HEK293 (cell line): ENCODE results near the gene GPR35.

ENCODE experiments used
- BCL11A ChIP-seq: fragments of 450-650 bp; formaldehyde crosslinking; IDR thresholded peaks from 2 replicates; pipeline ENCODE4 v1.5.1; 2016; ENCODE audit warnings: low read depth, missing biosample characterization, missing genetic modification characterization
- KLF10 ChIP-seq: fragments of 450-650 bp; IDR thresholded peaks from 2 replicates; pipeline ENCODE4 v1.5.1; 2018; ENCODE audit warnings: missing biosample characterization, mild to moderate bottlenecking, missing genetic modification characterization
- ZBTB17 ChIP-seq: fragments of 450-650 bp; formaldehyde crosslinking; IDR thresholded peaks from 2 replicates; pipeline ENCODE4 v1.5.1; 2016; ENCODE audit warnings: missing biosample characterization, missing genetic modification characterization
- ZBTB7A ChIP-seq: fragments of 450-650 bp; formaldehyde crosslinking; IDR thresholded peaks from 2 replicates; pipeline ENCODE4 v1.5.1; 2016; ENCODE audit warnings: low read depth, missing biosample characterization, missing genetic modification characterization
- ZNF140 ChIP-seq: fragments of 450-650 bp; formaldehyde crosslinking; IDR thresholded peaks from 2 replicates; pipeline ENCODE4 v1.5.1; 2016; ENCODE audit warnings: missing biosample characterization, missing genetic modification characterization
- ZNF146 ChIP-seq: fragments of 450-650 bp; formaldehyde crosslinking; IDR thresholded peaks from 2 replicates; pipeline ENCODE4 v1.5.1; 2016; ENCODE audit warnings: missing biosample characterization, missing genetic modification characterization
- ZNF175 ChIP-seq: fragments of 450-650 bp; formaldehyde crosslinking; IDR thresholded peaks from 2 replicates; pipeline ENCODE4 v1.5.1; 2016; ENCODE audit warnings: missing biosample characterization, missing genetic modification characterization
- ZNF274 ChIP-seq, 2 experiments: fragments of 200-500 bp in 1 of 2; fragments of 450-650 bp in 1 of 2; sonication (Bioruptor generic) in 1 of 2; formaldehyde crosslinking in 1 of 2; IDR thresholded peaks; 2 replicates each; pipeline versions ENCODE4 v1.5.1 to v1.6.1; 2014 to 2016; ENCODE audit warnings: borderline replicate concordance in 1 of 2, inconsistent platforms in 1 of 2, low read length in 1 of 2, missing biosample characterization in 1 of 2, missing genetic modification characterization in 1 of 2
- ZNF341 ChIP-seq: fragments of 450-650 bp; formaldehyde crosslinking; IDR thresholded peaks from 2 replicates; pipeline ENCODE4; 2016; ENCODE audit warnings: low read depth, missing biosample characterization, missing genetic modification characterization
- ZSCAN16 ChIP-seq: fragments of 450-650 bp; formaldehyde crosslinking; IDR thresholded peaks from 2 replicates; pipeline ENCODE4 v1.5.1; 2016; ENCODE audit warnings: missing biosample characterization, missing genetic modification characterization
- TF ChIP-seq, protein P1 (sequence below): fragments of 450-650 bp; formaldehyde crosslinking; IDR thresholded peaks from 2 replicates; pipeline ENCODE4 v1.5.1; 2016; ENCODE audit warnings: missing biosample characterization, missing genetic modification characterization
- TF ChIP-seq, protein P2 (sequence below): fragments of 450-650 bp; formaldehyde crosslinking; IDR thresholded peaks from 2 replicates; pipeline ENCODE4 v1.5.1; 2016; ENCODE audit warnings: missing biosample characterization, missing genetic modification characterization

DNA sequence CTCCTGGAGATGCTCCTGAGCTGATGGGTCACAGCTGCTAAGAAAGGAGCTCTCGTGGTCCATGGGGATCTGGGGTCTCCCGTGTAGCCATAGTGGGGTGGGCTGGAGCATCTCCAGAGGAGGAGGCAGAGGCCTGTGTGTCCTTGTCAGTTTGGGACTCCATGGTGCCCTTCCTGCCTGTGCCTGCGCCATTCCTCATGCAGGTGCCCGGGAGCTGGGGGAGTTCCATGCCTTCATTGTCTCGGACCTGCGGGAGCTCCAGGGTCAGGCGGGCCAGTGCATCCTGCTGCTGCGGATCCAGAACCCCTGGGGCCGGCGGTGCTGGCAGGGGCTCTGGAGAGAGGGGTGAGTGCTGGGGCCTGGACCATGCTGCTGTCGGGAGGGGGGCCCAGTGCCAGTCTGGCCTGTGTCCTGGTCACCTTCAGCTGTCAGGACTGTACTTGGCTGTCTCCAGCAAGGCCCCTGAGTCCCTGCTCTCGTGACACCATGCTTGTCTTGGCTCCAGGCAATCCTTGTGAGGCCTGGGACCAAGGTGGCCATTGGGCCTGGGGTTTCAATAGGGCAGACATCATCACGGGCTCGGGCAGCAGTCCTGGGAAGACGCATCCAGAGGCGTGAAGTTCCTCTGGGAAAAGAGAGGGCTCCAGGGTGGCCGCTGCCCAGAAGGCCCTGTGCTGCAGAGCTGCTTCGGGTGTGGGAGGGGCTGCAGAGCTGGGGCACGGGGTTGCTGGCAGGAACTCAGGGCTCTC lies 31.4 kb upstream of the GPR35 start:
- TF ChIP-seq ZNF341 (tag by site-specific recombination) (no peak), ZBTB17 (no peak), ZNF274 (IDR thresholded peaks at IDR 0.05; ENCODE audit: low read length) (no peak), ZNF274 (tag by site-specific recombination; IDR thresholded peaks at IDR 0.05; ENCODE audit: borderline replicate concordance) (no peak), ZNF175 (no peak), BCL11A (tag by site-specific recombination) (no peak), ZNF146 (no peak), ZNF140 (tag by site-specific recombination) (no peak), KLF10 (tag by site-specific recombination) (no peak), ZSCAN16 (no peak), ZBTB7A (tag by site-specific recombination) (no peak)
- TF ChIP-seq, protein P1, sequence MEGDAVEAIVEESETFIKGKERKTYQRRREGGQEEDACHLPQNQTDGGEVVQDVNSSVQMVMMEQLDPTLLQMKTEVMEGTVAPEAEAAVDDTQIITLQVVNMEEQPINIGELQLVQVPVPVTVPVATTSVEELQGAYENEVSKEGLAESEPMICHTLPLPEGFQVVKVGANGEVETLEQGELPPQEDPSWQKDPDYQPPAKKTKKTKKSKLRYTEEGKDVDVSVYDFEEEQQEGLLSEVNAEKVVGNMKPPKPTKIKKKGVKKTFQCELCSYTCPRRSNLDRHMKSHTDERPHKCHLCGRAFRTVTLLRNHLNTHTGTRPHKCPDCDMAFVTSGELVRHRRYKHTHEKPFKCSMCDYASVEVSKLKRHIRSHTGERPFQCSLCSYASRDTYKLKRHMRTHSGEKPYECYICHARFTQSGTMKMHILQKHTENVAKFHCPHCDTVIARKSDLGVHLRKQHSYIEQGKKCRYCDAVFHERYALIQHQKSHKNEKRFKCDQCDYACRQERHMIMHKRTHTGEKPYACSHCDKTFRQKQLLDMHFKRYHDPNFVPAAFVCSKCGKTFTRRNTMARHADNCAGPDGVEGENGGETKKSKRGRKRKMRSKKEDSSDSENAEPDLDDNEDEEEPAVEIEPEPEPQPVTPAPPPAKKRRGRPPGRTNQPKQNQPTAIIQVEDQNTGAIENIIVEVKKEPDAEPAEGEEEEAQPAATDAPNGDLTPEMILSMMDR (tag by site-specific recombination), result no peak
- TF ChIP-seq, protein P2, sequence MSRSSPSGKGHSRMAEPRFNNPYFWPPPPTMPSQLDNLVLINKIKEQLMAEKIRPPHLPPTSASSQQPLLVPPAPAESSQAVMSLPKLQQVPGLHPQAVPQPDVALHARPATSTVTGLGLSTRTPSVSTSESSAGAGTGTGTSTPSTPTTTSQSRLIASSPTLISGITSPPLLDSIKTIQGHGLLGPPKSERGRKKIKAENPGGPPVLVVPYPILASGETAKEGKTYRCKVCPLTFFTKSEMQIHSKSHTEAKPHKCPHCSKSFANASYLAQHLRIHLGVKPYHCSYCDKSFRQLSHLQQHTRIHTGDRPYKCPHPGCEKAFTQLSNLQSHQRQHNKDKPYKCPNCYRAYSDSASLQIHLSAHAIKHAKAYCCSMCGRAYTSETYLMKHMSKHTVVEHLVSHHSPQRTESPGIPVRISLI (tag by site-specific recombination), result no peak
